HCT116 (cell line): Measurements from ENCODE around the gene SLC25A48. TPM values are rescaled to one million over a fixed set of nuclear protein-coding genes. Genes with fewer than 3 reads are reported as not detected.

Source experiments
- ATAC-seq: fragments of 200-7000 bp; cut with Tn5 transposase; 2 replicates; pipeline ENCODE4 v1.9.1; 2020; ENCODE audit warnings: mild to moderate bottlenecking, moderate library complexity
- BruUV-seq: library from RNA; stranded (reverse); fragments of 400-500 nt; replicated peaks from 2 replicates; lab custom pipeline; 2021; lab: Mats Ljungman, UMichigan
- CTCF ChIA-PET: fragments of 300-600 bp; sonication (Branson Sonifier 250); formaldehyde crosslinking; loops from one replicate; lab custom pipeline; 2021; ENCODE audit warnings: antibody characterized with exemption; lab: Charles Lee
- POLR2A ChIA-PET: fragments of 300-600, 350-600 bp; sonication (Branson Sonifier 250); formaldehyde crosslinking; loops from one replicate; lab custom pipeline; 2021; ENCODE audit warnings: antibody characterized with exemption; lab: Charles Lee
- RAD21 ChIA-PET, 2 experiments: fragments of 300-600 bp; sonication (Branson Sonifier 250); formaldehyde crosslinking; loops; one replicate each; lab custom pipeline; 2023; ENCODE audit warnings: low total read pairs in 2 of 2; ENCODE audit not compliant: uncharacterized antibody in 2 of 2, unreplicated experiment in 2 of 2, low non-redundant PET in 1 of 2; lab: Charles Lee
- DNase-seq: peaks from one replicate; pipeline ENCODE4 v3.0.0-alpha.2; 2010; ENCODE audit warnings: low read depth, low spot score
- H2AFZ ChIP-seq: fragments of 200-600 bp; shearing (Covaris generic), sonication (generic); 2 replicates; pipeline ENCODE4 v1.6.1; 2017; ENCODE audit warnings: low read depth, mixed run types, mixed read lengths, antibody characterized with exemption, low read length; ENCODE audit not compliant: poor library complexity, severe bottlenecking
- H3K27ac ChIP-seq: 2 replicates; pipeline ENCODE4 v1.5.1; 2012; ENCODE audit warnings: low read depth, low read length
- H3K27me3 ChIP-seq: fragments of 200-600 bp; sonication (generic); 2 replicates; pipeline ENCODE4 v1.6.1; 2016; ENCODE audit warnings: mixed run types, low read length, mixed read lengths; ENCODE audit not compliant: insufficient read depth
- H3K36me3 ChIP-seq, 2 experiments: fragments of 200-500 bp in 1 of 2; fragments of 200-600 bp in 1 of 2; sonication (Bioruptor generic) in 1 of 2; sonication (generic) in 1 of 2; 2 replicates each; pipeline versions ENCODE4 v1.5.1 to v1.6.1; 2014 to 2016; ENCODE audit warnings: low read length in 2 of 2, inconsistent platforms in 1 of 2, mixed read lengths in 1 of 2, mixed run types in 1 of 2; ENCODE audit not compliant: insufficient read depth in 2 of 2, control insufficient read depth in 1 of 2
- H3K4me1 ChIP-seq, 2 experiments: fragments of 200-600 bp in 1 of 2; sonication (generic) in 1 of 2; 2 replicates each; pipeline versions ENCODE4 v1.5.1 to v1.6.1; 2012 to 2017; ENCODE audit warnings: low read length in 2 of 2, inconsistent platforms in 1 of 2, mild to moderate bottlenecking in 1 of 2, mixed read lengths in 1 of 2, mixed run types in 1 of 2, moderate library complexity in 1 of 2; ENCODE audit not compliant: insufficient read depth in 2 of 2, control insufficient read depth in 1 of 2
- H3K4me2 ChIP-seq: fragments of 200-600 bp; sonication (generic); 2 replicates; pipeline ENCODE4 v1.6.1; 2017; ENCODE audit warnings: mixed run types, low read length, mixed read lengths
- H3K4me3 ChIP-seq, 2 experiments: fragments of 200-600 bp in 1 of 2; sonication (generic) in 1 of 2; replicated peaks in 1 of 2; 2 replicates each; pipeline ENCODE4 v1.5.1; 2011 to 2016; ENCODE audit warnings: low read length in 2 of 2, control low read depth in 1 of 2, low read depth in 1 of 2, mild to moderate bottlenecking in 1 of 2, mixed read lengths in 1 of 2, mixed run types in 1 of 2
- H3K79me2 ChIP-seq: fragments of 200-600 bp; sonication (generic); 2 replicates; pipeline ENCODE4 v1.6.1; 2017; ENCODE audit warnings: mild to moderate bottlenecking, mixed run types, low read length, moderate library complexity, mixed read lengths; ENCODE audit not compliant: insufficient read depth
- H3K9ac ChIP-seq: fragments of 200-600 bp; sonication (generic); 2 replicates; pipeline ENCODE4 v1.6.1; 2016; ENCODE audit warnings: low read length, mixed read lengths
- H3K9me2 ChIP-seq: fragments of 200-600 bp; sonication (generic), shearing (Covaris generic); 2 replicates; pipeline ENCODE4 v1.6.1; 2017; ENCODE audit warnings: mixed run types, mild to moderate bottlenecking, moderate library complexity; ENCODE audit not compliant: insufficient read depth
- H3K9me3 ChIP-seq, 2 experiments: fragments of 200-500 bp in 1 of 2; fragments of 200-600 bp in 1 of 2; sonication (Bioruptor generic) in 1 of 2; sonication (generic) in 1 of 2; 2 replicates each; pipeline ENCODE4 v1.6.1; 2014 to 2017; ENCODE audit warnings: low read length in 2 of 2, mixed read lengths in 2 of 2, inconsistent platforms in 1 of 2, low read depth in 1 of 2, mild to moderate bottlenecking in 1 of 2, mixed run types in 1 of 2, moderate library complexity in 1 of 2; ENCODE audit not compliant: control insufficient read depth in 1 of 2, insufficient read depth in 1 of 2
- H4K20me1 ChIP-seq: fragments of 200-600 bp; sonication (generic), shearing (Covaris generic); 2 replicates; pipeline ENCODE4 v1.6.1; 2017; ENCODE audit warnings: mixed run types, mild to moderate bottlenecking, moderate library complexity; ENCODE audit not compliant: insufficient read depth
- CBX3 ChIP-seq: IDR thresholded peaks from 2 replicates; pipeline ENCODE4 v1.6.1; 2012; ENCODE audit warnings: low read depth
- EGR1 ChIP-seq: IDR thresholded peaks from 2 replicates; pipeline ENCODE4 v1.6.1; 2012; ENCODE audit warnings: low read depth
- ELF1 ChIP-seq: IDR thresholded peaks from 2 replicates; pipeline ENCODE4 v1.6.1; 2012; ENCODE audit warnings: low read depth, borderline replicate concordance
- EZH2 ChIP-seq: fragments of 200-600 bp; sonication (generic); IDR thresholded peaks from 2 replicates; pipeline ENCODE4 v1.6.1; 2017; ENCODE audit warnings: antibody characterized with exemption, mixed run types
- EZH2phosphoT487 ChIP-seq: fragments of 200-600 bp; IDR thresholded peaks from 2 replicates; pipeline ENCODE4 v1.6.1; 2018; ENCODE audit warnings: antibody characterized with exemption, borderline replicate concordance
- JUND ChIP-seq: IDR thresholded peaks from 2 replicates; pipeline ENCODE4 v1.6.1; 2012
- POLR2A ChIP-seq: IDR thresholded peaks from 2 replicates; pipeline ENCODE4 v1.7.0; 2011; ENCODE audit warnings: borderline replicate concordance; ENCODE audit not compliant: insufficient read depth, insufficient read length; ENCODE audit errors: extremely low read depth
- POLR2AphosphoS5 ChIP-seq: IDR thresholded peaks from 2 replicates; pipeline ENCODE4 v1.6.1; 2011; ENCODE audit warnings: mild to moderate bottlenecking, low read depth, low read length, moderate library complexity
- SIN3A ChIP-seq: IDR thresholded peaks from 2 replicates; pipeline ENCODE4 v1.6.1; 2012; ENCODE audit warnings: low read depth
- SP1 ChIP-seq: IDR thresholded peaks from 2 replicates; pipeline ENCODE4 v1.6.1; 2012; ENCODE audit warnings: low read depth
- YY1 ChIP-seq: IDR thresholded peaks from 2 replicates; pipeline ENCODE4 v1.6.1; 2011; ENCODE audit warnings: low read length, low read depth, moderate library complexity, mild to moderate bottlenecking; ENCODE audit not compliant: insufficient replicate concordance; ENCODE audit errors: extremely low read depth
- ZNF274 ChIP-seq: fragments of 200-500 bp; sonication (Bioruptor generic); IDR thresholded peaks from 2 replicates; pipeline ENCODE4 v1.6.1; 2014; ENCODE audit warnings: mild to moderate bottlenecking, low read depth, low read length, inconsistent platforms
- intact Hi-C: fragments of 100-400 bp; cut with micrococcal nuclease; formaldehyde crosslinking; loops from 2 replicates; pipeline ENCODE4 v1.10.0; 2022
- total RNA-seq: library from RNA; stranded (reverse); gene quantifications from one replicate; pipeline ENCODE4 v1.2.1, GENCODE V29; 2021; ENCODE audit not compliant: unreplicated experiment
- TF ChIP-seq, protein P1 (sequence below), 3 experiments: fragments of 200-600 bp in 1 of 3; sonication (generic) in 1 of 3; IDR thresholded peaks in 2 of 3; conservative IDR thresholded peaks in 1 of 3; 2 replicates each; pipeline ENCODE4 v1.5.1; 2012 to 2017; ENCODE audit warnings: low read depth in 2 of 3, low read length in 2 of 3, antibody characterized with exemption in 1 of 3, borderline replicate concordance in 1 of 3, control low read depth in 1 of 3, mild to moderate bottlenecking in 1 of 3, mixed read lengths in 1 of 3, mixed run types in 1 of 3, moderate library complexity in 1 of 3; ENCODE audit not compliant: insufficient read depth in 1 of 3
- TF ChIP-seq, protein P2 (sequence below): IDR thresholded peaks from 2 replicates; pipeline ENCODE4 v1.6.1; 2012
- TF ChIP-seq, protein P3 (sequence below): IDR thresholded peaks from 2 replicates; pipeline ENCODE4 v1.6.1; 2012; ENCODE audit warnings: low read depth

The SLC25A48 gene
- total RNA-seq, 1 experiment from 2014 or later, result 2.8 TPM

DNA sequence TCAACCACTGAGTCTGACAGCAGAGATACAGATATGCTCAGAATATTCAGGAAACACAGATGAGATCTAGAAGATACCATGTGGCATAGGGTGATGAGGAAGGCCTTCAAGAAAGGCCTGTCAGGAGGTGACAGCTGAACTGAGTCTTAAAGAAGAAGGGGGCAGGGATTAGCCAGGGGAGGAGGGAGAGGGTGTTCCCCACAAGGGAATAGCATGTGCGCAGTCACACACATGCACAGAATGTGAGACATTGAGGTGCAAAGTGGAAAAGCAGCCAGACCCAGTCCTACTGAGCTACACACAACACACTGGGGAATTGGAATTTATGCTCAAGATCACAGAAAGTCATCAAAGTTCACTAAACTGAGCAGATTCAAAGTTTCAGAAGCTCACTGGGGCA lies 3.0 kb upstream of the SLC25A48 start:
- no peaks in the 10 kb centered on the region for H3K27me3 ChIP-seq
- H3K79me2 ChIP-seq, result no peaks in the 10 kb centered on the region
- no peak for DNase-seq
- no peak overlapping the region for H3K4me2 ChIP-seq
- POLR2A ChIA-PET, result no interaction called here
- H3K4me1 ChIP-seq, result peaks cover 0 to 17% of the 10 kb centered on the region in 2 experiments; a peak in 1 of 4 replicates
- no peaks in the 10 kb centered on the region for H3K9me3 ChIP-seq
- CTCF ChIA-PET, result interaction anchor here (2.5 to 4.3 kb wide), 3 partner anchors 265 to 278 kb away, joined by 24 to 38 read pairs (median 28); no protein-coding TSS in a partner anchor
- H3K27ac ChIP-seq, result no peak overlapping the region
- no peak overlapping the region for H3K4me3 ChIP-seq
- ATAC-seq, result no peak
- intact Hi-C loops, result loop anchor here (2.0 kb wide), 1 partner anchor 271 kb away; no protein-coding TSS in a partner anchor
- no TSS peak for BruUV-seq
- H2AFZ ChIP-seq, result no peak overlapping the region
- H3K9ac ChIP-seq, result no peak overlapping the region
- RAD21 ChIA-PET, result interaction anchor here in 1 of 2 experiments (1.2 kb wide), 1 partner anchor 265 kb away, joined by 3 read pairs; no protein-coding TSS in a partner anchor
- no peaks in the 10 kb centered on the region for H3K36me3 ChIP-seq
- no peaks in the 10 kb centered on the region for H4K20me1 ChIP-seq
- no peaks in the 10 kb centered on the region for H3K9me2 ChIP-seq
- TF ChIP-seq CBX3 (no peak), YY1 (no peak), EZH2 (no peak), ELF1 (no peak), EZH2phosphoT487 (no peak), SP1 (no peak), EGR1 (no peak), JUND (no peak), POLR2A (no peak), ZNF274 (no peak), SIN3A (no peak), POLR2AphosphoS5 (no peak)
- TF ChIP-seq, protein P1, sequence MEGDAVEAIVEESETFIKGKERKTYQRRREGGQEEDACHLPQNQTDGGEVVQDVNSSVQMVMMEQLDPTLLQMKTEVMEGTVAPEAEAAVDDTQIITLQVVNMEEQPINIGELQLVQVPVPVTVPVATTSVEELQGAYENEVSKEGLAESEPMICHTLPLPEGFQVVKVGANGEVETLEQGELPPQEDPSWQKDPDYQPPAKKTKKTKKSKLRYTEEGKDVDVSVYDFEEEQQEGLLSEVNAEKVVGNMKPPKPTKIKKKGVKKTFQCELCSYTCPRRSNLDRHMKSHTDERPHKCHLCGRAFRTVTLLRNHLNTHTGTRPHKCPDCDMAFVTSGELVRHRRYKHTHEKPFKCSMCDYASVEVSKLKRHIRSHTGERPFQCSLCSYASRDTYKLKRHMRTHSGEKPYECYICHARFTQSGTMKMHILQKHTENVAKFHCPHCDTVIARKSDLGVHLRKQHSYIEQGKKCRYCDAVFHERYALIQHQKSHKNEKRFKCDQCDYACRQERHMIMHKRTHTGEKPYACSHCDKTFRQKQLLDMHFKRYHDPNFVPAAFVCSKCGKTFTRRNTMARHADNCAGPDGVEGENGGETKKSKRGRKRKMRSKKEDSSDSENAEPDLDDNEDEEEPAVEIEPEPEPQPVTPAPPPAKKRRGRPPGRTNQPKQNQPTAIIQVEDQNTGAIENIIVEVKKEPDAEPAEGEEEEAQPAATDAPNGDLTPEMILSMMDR (IDR thresholded peaks at IDR 0.05 in 2 of 3, conservative IDR thresholded peaks at IDR 0.05 in 1 of 3; ENCODE audit: borderline replicate concordance in 1 of 3, insufficient read depth in 1 of 3, low read depth in 2 of 3, low read length in 2 of 3), result no peak
- TF ChIP-seq, protein P2, sequence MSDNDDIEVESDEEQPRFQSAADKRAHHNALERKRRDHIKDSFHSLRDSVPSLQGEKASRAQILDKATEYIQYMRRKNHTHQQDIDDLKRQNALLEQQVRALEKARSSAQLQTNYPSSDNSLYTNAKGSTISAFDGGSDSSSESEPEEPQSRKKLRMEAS, result no peak
- TF ChIP-seq, protein P3, sequence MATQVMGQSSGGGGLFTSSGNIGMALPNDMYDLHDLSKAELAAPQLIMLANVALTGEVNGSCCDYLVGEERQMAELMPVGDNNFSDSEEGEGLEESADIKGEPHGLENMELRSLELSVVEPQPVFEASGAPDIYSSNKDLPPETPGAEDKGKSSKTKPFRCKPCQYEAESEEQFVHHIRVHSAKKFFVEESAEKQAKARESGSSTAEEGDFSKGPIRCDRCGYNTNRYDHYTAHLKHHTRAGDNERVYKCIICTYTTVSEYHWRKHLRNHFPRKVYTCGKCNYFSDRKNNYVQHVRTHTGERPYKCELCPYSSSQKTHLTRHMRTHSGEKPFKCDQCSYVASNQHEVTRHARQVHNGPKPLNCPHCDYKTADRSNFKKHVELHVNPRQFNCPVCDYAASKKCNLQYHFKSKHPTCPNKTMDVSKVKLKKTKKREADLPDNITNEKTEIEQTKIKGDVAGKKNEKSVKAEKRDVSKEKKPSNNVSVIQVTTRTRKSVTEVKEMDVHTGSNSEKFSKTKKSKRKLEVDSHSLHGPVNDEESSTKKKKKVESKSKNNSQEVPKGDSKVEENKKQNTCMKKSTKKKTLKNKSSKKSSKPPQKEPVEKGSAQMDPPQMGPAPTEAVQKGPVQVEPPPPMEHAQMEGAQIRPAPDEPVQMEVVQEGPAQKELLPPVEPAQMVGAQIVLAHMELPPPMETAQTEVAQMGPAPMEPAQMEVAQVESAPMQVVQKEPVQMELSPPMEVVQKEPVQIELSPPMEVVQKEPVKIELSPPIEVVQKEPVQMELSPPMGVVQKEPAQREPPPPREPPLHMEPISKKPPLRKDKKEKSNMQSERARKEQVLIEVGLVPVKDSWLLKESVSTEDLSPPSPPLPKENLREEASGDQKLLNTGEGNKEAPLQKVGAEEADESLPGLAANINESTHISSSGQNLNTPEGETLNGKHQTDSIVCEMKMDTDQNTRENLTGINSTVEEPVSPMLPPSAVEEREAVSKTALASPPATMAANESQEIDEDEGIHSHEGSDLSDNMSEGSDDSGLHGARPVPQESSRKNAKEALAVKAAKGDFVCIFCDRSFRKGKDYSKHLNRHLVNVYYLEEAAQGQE, result no peak
- TF ChIP-seq, all 23 proteins: peak for 0
